GM03348 (cell line): ENCODE data around the gene SLF2.

ENCODE experiments used
- DNase-seq: peaks from one replicate; pipeline ENCODE4 v3.0.0; 2012; ENCODE audit warnings: low spot score

SLF2 gene

DNA sequence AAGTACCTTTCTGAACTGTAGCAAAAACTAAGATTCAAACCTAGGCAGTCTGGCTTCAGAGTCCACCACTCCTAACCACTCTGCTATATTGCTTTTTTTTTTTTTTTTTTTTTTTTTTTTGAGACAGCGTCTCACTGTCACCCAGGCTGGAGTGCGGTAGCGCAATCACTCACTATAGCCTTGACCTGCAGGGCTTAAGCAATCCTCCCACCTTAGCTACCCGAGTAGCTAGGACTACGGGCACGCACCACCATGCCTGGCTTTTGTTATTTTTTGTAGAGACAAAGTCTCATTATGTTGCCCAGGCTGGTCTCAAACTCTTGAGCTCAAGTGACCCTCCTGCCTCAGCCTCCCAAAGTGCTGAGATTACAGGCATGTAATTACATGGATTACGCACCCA, 10.1 kb upstream of the SLF2 start:
- no peak for DNase-seq

DNA sequence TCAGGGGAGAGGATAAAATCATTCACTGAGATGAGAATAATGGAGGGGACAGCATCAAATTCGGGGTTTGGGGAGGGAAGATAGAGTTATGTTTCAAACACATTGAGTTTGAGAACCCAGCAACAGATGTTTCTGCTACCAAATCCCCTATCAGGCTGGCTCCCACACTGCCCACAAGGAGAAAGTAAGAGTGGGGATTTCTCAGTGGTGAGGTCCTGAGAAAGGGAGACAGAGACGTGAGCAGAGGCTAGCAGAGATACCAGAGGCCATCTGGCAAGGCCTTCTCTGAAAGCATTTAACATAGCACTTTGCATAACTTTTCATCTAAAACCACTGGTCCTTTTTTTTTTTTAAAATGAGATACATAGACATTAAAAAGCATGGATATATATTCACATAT, 7.8 kb upstream of the SLF2 start:
- DNase-seq: no peak

DNA sequence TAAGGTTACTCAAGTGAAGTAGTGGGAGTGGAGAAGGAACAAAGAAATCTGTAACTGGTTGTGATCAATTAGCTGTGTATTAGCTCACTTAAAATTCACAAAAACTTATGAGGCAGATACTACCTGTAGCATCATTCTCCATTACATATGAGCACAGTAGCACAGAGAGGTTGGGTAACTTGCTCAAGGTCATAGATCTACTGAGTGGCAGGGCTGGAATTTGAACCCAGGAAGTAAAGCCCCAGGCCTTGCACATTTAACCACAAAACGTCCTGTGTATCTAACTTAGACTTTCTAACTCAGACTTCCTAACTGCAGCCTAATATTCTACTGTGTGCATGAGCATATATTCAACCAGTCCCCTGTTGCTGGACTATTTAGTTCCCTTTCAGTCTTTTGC, 5.6 kb upstream of the SLF2 start:
- DNase-seq: no peak

- no peak for DNase-seq
Measured at GRCh38 chr10:100907773-100908363, 4.9 kb upstream of the SLF2 start.

DNA sequence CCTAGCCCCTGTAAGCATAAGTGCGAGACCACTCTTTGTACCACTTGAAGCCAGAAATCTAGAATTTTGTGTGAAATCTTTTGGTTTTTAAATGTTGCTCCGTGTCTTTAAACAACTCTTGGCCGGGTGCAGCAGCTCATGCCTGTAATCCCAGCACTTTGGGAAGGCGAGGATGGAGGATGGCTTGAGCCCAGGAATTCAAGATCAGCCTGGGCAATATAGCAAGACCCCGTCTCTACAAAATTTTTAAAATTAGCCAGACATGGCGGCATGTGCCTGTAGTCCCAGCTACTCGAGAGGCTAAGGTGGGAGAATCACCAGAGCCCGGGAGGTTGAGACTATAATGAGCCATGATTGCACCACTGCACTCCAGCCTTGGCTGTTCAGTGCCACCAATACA, 4.4 kb upstream of the SLF2 start:
- DNase-seq: no peak

- DNase-seq: no peak
Measured at GRCh38 chr10:100909501-100910263, 3.1 kb upstream of the SLF2 start.

- DNase-seq: no peak
Measured at GRCh38 chr10:100911472-100911871, 1.3 kb upstream of the SLF2 start.

- DNase-seq: no peak
Measured at GRCh38 chr10:100912013-100912604, 654 bp upstream of the SLF2 start.

GRCh38 chr10:100913470-100913865, 705 bp downstream of the SLF2 start:
- DNase-seq: peak; percentile 20

GRCh38 chr10:100917071-100917470, 4.3 kb downstream of the SLF2 start:
- DNase-seq: no peak

GRCh38 chr10:100923580-100923979, 10.8 kb downstream of the SLF2 start:
- no peak for DNase-seq

DNA sequence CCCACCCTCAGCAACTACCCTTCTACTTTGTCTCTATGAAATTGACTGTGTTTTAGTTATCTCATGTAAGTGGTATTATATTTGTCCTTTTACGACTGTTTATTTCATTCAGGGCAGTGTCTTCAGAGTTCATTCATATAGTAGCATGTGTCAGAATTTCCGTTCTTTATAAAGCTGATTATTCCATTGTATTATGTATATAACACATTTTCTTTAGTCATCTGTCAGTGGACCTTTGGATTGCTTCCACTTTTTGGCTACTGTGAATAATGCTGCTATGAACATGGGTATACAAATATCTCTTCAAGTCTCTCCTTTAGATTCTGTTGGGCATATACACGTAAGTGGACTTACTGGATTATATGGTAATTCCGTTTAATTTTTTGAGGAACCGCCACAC, 14.5 kb downstream of the SLF2 start:
- no peak for DNase-seq

- no peak for DNase-seq
Measured at GRCh38 chr10:100928039-100928438, 15.3 kb downstream of the SLF2 start.

DNA sequence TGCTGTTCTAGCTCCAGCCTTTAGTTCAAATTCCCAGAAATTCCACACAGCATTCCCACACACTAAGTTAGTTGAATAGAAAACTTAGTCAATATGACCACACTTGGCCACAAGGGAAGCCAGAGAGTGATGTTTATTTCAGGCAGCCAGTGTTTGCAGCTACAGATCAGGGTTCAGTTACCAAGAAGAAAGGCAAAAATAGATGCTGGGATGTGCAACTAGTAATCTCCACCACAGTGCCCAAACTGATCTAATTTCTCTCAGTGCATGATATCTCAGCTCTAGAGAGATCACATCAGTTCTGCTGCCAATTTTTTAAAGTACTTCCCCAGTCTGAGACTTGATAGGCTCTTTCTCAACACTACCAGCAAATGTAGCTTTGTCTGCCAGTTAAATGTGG, 17.6 kb downstream of the SLF2 start:
- DNase-seq: peak; percentile 5

DNA sequence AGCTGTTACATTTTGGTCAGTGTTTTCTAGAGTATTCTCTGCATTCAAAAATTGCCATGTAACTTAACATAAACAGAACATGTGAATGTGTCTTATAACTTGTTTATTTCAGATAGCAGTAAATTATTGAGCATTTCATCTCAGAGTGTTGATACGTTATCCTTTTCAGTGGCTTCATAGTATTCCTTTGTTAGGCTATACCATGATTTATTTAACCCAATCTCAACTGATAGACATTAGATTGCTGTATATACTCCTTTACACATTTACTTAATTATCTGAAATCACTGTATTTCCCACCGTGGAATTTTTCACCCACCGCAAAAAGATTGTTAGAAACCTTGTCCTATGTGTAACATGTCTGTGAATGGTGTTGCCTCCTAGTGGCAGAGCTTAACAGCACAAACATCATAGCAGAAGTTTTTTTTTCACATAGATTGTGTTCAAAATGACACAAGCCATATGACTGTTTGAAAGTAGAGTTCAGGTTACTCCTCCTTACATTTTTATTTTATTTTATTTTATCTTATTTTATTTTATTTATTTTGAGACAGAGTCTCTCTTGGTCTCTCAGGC, 21.4 kb downstream of the SLF2 start:
- DNase-seq: peak; percentile 20

GRCh38 chr10:100939763-100940344, 27.1 kb downstream of the SLF2 start:
- DNase-seq: peak; percentile 20

DNA sequence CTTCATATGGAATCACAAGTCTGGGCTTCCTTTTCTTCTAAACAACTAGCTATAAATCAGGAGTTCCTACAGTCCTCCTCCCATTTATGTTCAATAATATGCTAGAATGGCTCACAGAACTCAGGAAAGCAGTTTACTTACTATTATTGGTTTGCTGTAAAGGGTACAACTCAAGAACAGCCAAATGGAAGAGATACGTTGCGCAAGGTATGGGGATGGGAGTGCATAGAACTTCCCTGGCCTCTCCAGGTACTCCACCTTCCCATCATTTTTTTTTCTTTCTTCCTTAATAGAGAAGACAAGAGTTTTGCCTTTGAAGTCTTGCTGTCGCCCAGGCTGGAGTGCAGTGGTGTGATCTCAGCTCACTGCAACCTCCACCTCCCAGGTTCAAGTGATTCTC, 29.5 kb downstream of the SLF2 start:
- DNase-seq: no peak

DNA sequence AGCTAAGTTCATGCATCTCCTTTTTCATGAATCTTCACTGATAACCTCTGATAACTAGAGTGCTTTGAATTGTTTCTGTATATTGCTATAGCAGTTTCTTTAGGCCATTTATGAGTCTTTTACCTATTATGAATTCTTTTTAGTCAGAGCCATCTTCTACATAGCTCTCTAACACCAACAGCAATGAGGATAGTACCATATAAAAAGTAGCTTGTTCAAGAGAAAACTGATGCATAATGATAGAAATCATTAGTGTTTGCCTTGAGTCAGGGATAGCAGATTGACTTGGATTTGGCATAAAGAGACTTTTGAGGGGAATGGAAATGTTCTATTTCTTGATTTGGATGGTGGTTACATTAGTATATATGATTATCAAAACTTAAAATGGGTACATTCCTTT, 30.7 kb downstream of the SLF2 start:
- DNase-seq: no peak

DNA sequence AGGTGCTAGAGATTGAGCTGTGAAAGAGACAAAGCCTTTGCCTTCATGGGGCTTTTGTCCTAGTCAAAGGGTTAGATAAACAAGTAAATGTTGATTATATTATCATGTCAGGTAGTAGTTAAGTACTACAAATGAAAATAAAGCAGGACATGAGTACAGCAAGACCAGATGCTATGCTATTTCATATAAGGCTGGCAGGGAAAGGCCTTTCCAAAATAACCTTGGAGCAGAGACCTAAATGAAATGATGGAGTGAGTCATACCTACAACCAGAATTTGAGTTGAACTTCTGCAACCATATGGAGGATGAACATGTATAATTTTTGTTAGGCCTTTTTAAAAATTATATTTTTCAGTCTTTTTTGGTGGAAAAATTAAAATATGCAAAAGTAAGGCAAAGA, 33.0 kb downstream of the SLF2 start:
- DNase-seq: no peak

- DNase-seq: no peak
Measured at GRCh38 chr10:100948916-100949315, 36.2 kb downstream of the SLF2 start.

GRCh38 chr10:100960251-100960650, 47.5 kb downstream of the SLF2 start:
- DNase-seq: no peak

- DNase-seq: no peak
Measured at GRCh38 chr10:100962351-100963080, 49.8 kb downstream of the SLF2 start.
